DND-41 (cell line): ENCODE data around the gene CAB39L.

Experiments
- ATAC-seq: fragments of 200-7000 bp; cut with Tn5 transposase; 3 replicates; pipeline ENCODE4 v1.9.1; 2021; ENCODE audit warnings: low read depth; ENCODE audit not compliant: insufficient read depth
- DNase-seq: peaks from one replicate; pipeline ENCODE4 v3.0.0-alpha.2; 2020
- H2AFZ ChIP-seq: 2 replicates; pipeline ENCODE4 v1.6.0; 2012; ENCODE audit warnings: low read depth, low read length
- H3K27ac ChIP-seq: 2 replicates; pipeline ENCODE4 v1.5.1; 2012; ENCODE audit warnings: low read length, inconsistent platforms
- H3K27me3 ChIP-seq: fragments of 200-600 bp; sonication (generic); 2 replicates; pipeline ENCODE4 v1.6.0; 2012; ENCODE audit warnings: low read length, mild to moderate bottlenecking, inconsistent platforms; ENCODE audit not compliant: insufficient read depth, poor library complexity
- H3K36me3 ChIP-seq: 2 replicates; pipeline ENCODE4 v1.5.1; 2012; ENCODE audit warnings: low read length, inconsistent platforms; ENCODE audit not compliant: insufficient read depth
- H3K4me1 ChIP-seq: 2 replicates; pipeline ENCODE4 v1.5.1; 2012; ENCODE audit warnings: mild to moderate bottlenecking, low read length; ENCODE audit not compliant: insufficient read depth
- H3K4me2 ChIP-seq: 2 replicates; pipeline ENCODE4 v1.6.0; 2012; ENCODE audit warnings: mild to moderate bottlenecking, moderate library complexity, low read length, inconsistent platforms; ENCODE audit not compliant: insufficient read depth
- H3K4me3 ChIP-seq, 2 experiments: fragments of 200-600 bp in 1 of 2; shearing (Covaris generic) in 1 of 2; 2 replicates each; pipeline ENCODE4 v1.5.1; 2012 to 2016; ENCODE audit warnings: inconsistent platforms in 2 of 2, low read length in 2 of 2, mild to moderate bottlenecking in 2 of 2, low read depth in 1 of 2, moderate library complexity in 1 of 2
- H3K79me2 ChIP-seq: 2 replicates; pipeline ENCODE4 v1.6.0; 2012; ENCODE audit warnings: low read length, inconsistent platforms; ENCODE audit not compliant: insufficient read depth
- H3K9ac ChIP-seq: 2 replicates; pipeline ENCODE4 v1.6.0; 2012; ENCODE audit warnings: low read depth, mild to moderate bottlenecking, inconsistent platforms, low read length, moderate library complexity
- H3K9me3 ChIP-seq: 2 replicates; pipeline ENCODE4 v1.5.1; 2012; ENCODE audit warnings: low read length, moderate library complexity, mild to moderate bottlenecking, inconsistent platforms; ENCODE audit not compliant: insufficient read depth, severe bottlenecking
- H4K20me1 ChIP-seq: 2 replicates; pipeline ENCODE4 v1.6.0; 2012; ENCODE audit warnings: low read length; ENCODE audit not compliant: insufficient read depth
- CTCF ChIP-seq: IDR thresholded peaks from 2 replicates; pipeline ENCODE4 v1.5.1; 2012; ENCODE audit warnings: borderline replicate concordance, low read length, moderate library complexity, mild to moderate bottlenecking; ENCODE audit not compliant: poor library complexity, severe bottlenecking; ENCODE audit errors: extremely low read depth
- EZH2 ChIP-seq: IDR thresholded peaks from 3 replicates; pipeline ENCODE4 v1.6.1; 2012; ENCODE audit warnings: borderline replicate concordance, low read depth, mild to moderate bottlenecking, moderate library complexity, low read length, inconsistent platforms; ENCODE audit not compliant: severe bottlenecking

The CAB39L gene

GRCh38 chr13:49271264-49271663 lies 172.6 kb downstream of the CAB39L start:
- Histone ChIP-seq H3K9ac (no peak overlapping the region), H2AFZ (no peak overlapping the region), H3K36me3 (peaks cover 28% of the 10 kb centered on the region; the same call in 1 of the 2 replicates), H3K4me3 (no peak overlapping the region), H3K4me1 (no peaks in the 10 kb centered on the region), H3K9me3 (no peaks in the 10 kb centered on the region), H3K4me2 (no peak overlapping the region), H4K20me1 (no peaks in the 10 kb centered on the region), H3K27ac (no peak overlapping the region), H3K79me2 (no peaks in the 10 kb centered on the region), H3K27me3 (no peaks in the 10 kb centered on the region)
- DNase-seq: no peak
- no peak for ATAC-seq
- TF ChIP-seq CTCF: no peak
- no peak for TF ChIP-seq EZH2

- Histone ChIP-seq H3K4me1 (no peaks in the 10 kb centered on the region), H4K20me1 (no peaks in the 10 kb centered on the region), H3K4me3 (no peak overlapping the region), H3K79me2 (no peaks in the 10 kb centered on the region), H3K27me3 (no peaks in the 10 kb centered on the region), H3K27ac (no peak overlapping the region), H3K9me3 (no peaks in the 10 kb centered on the region), H3K36me3 (peaks cover 64% of the 10 kb centered on the region; the same call in 1 of the 2 replicates), H2AFZ (no peak overlapping the region), H3K9ac (no peak overlapping the region), H3K4me2 (no peak overlapping the region)
- no peak for TF ChIP-seq CTCF
- no peak for TF ChIP-seq EZH2
- ATAC-seq (no peak), DNase-seq (no peak)
Observed at GRCh38 chr13:49265822-49266221, 178.0 kb downstream of the CAB39L start.

- Histone ChIP-seq H3K4me3 (no peak overlapping the region), H2AFZ (no peak overlapping the region), H3K4me1 (peaks cover 2% of the 10 kb centered on the region; the same call in 1 of the 2 replicates), H4K20me1 (no peaks in the 10 kb centered on the region), H3K36me3 (peaks cover 75% of the 10 kb centered on the region), H3K9me3 (no peaks in the 10 kb centered on the region), H3K79me2 (no peaks in the 10 kb centered on the region), H3K4me2 (no peak overlapping the region), H3K9ac (no peak overlapping the region), H3K27me3 (no peaks in the 10 kb centered on the region), H3K27ac (no peak overlapping the region)
- ATAC-seq (no peak), DNase-seq (no peak)
- TF ChIP-seq CTCF (no peak), EZH2 (no peak)
Observed at GRCh38 chr13:49262634-49263033, 181.2 kb downstream of the CAB39L start.

- Histone ChIP-seq H4K20me1 (no peaks in the 10 kb centered on the region), H3K4me2 (no peak overlapping the region)
- no peak for TF ChIP-seq EZH2
- TF ChIP-seq CTCF: no peak
Observed at GRCh38 chr13:49259586-49259985, 184.3 kb downstream of the CAB39L start.

More at GRCh38 chr13:49259586-49259985, 184.3 kb downstream of the CAB39L start:
- DNase-seq: no peak
- Histone ChIP-seq H3K36me3 (peaks cover 79% of the 10 kb centered on the region), H3K9ac (no peak overlapping the region), H3K27ac (no peak overlapping the region), H3K27me3 (no peaks in the 10 kb centered on the region), H3K79me2 (peaks cover 8% of the 10 kb centered on the region), H3K4me1 (peaks cover 19% of the 10 kb centered on the region), H3K4me3 (no peak overlapping the region), H2AFZ (no peak overlapping the region), H3K9me3 (no peaks in the 10 kb centered on the region)
- no peak for ATAC-seq
